COLO829 (cell line): ENCODE data around the gene PDE4C.

Experiments
- DNase-seq: peaks from one replicate; pipeline ENCODE4 v3.0.0; 2012; ENCODE audit warnings: low spot score

Gene PDE4C

DNA sequence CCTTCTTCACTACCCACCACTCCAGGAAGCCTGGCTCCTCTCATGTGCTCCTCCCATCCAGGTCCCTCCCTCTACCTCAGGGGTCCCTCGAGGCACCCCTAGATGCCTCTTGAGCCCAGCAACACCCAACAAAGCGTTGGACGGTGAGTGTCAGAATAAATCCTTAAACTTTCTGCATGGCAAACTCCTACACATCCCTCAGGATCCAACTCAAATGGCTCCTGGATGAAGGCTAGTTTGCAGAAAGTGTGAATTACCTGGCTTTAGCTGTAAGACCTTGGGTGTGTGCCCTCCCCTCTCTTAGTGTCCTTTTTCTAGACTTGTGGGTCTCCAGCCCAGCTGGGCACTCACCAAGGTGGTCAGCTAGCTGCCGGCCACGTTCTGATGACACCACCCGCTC lies 27.9 kb downstream of the PDE4C start:
- no peak for DNase-seq

DNA sequence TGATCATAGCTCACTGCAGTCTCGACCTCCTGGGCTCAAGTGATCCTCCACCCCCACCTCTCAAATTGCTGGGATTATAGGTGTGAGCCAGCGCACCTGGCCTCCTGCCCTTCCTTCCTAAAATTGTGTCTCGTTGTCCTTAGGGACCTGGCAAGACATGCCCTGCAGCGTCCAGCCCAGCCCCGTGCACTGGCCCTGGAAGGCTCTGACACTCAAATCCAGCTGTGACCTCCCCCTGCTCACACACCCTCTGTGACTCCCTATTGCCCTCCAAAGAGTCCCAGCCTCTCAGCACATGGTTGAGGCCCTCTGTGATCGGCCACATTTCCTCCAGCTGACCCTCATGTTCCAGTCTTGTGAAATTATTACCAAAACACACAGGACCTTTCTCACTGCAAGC lies 28.3 kb downstream of the PDE4C start:
- DNase-seq, result no peak

DNA sequence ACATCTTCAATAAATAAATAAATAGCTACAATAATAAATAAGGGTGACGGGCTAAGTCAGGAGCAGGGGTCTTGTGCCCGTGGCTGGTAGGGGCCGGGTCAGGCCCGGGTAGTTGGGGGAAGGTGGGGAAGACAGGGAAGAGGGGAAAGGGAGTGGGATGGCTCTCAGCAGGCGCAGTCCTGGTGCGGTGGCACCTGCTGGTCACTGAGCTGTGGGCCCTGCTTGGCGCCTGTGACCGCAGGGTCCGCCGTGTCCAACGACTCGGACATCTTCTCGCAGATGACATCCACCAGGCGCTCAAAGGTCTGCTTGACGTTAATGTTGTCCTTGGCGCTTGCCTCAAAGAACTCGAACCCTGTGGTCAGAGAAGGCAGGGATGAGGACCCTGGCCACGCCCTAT lies 28.9 kb downstream of the PDE4C start:
- no peak for DNase-seq

DNA sequence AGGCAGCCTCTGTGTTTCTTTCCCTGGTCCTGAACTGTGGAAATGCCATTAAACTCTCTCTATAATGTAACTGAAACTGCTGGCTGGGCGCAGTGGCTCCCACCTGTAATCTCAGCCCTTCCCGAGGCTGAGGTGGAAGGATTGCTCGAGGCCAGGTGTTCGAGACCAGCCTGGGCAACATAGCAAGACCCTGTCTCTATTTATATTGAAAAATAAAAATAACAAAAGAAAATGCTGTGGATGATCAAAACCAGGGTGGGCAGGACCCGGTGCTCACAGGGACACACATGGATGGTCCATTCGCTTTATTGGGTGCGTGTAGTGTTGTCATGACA lies 29.8 kb downstream of the PDE4C start:
- DNase-seq, result no peak

DNA sequence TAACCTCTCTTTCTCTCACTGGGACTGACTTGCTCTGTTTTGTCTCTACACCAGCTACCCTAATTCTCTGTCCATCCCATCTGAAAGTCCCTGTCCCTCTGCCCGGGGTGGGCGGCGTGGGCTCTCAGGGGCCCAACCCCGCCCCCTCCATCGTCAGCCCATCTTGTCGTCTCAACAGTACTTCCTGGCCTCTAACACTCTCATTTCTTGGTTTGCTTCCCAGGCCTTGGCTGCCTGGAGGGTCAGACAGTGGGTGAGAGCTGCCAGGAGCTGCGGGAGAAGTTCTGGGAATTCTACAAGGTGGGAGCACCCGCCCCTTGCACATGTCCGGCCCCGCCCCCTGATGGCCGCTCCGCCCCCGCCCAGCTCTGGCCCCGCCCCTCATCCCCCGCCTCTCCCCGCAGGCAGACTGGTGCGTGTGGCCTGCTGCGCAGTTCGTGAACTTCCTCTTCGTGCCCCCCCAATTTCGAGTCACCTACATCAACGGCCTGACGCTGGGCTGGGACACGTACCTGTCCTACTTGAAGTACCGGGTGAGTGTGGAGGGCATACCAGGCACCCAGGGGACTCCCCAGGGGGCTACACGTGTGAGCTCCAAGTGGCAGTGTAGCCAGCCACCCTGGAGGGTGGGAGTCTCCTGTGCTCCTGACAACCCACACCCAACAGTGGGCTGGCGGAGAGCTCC lies 31.5 kb downstream of the PDE4C start:
- DNase-seq, result no peak

DNA sequence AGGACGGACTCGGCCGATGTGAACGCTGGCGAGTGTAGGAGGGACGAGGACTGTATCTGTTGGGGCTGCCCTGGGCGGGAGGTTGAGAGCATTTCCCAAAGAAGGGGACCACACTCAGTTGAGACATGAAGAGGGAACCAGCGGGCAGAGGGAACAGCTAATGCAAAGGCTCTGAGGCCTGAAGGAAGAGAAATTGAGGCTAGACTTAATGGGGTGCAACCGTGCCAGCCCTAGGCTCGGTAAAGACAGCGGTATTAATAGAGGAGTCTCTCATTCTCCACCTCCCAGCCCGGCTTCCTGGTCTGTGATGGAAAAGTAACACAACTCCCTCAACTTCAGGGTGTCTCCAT lies 32.1 kb downstream of the PDE4C start:
- no peak for DNase-seq

DNA sequence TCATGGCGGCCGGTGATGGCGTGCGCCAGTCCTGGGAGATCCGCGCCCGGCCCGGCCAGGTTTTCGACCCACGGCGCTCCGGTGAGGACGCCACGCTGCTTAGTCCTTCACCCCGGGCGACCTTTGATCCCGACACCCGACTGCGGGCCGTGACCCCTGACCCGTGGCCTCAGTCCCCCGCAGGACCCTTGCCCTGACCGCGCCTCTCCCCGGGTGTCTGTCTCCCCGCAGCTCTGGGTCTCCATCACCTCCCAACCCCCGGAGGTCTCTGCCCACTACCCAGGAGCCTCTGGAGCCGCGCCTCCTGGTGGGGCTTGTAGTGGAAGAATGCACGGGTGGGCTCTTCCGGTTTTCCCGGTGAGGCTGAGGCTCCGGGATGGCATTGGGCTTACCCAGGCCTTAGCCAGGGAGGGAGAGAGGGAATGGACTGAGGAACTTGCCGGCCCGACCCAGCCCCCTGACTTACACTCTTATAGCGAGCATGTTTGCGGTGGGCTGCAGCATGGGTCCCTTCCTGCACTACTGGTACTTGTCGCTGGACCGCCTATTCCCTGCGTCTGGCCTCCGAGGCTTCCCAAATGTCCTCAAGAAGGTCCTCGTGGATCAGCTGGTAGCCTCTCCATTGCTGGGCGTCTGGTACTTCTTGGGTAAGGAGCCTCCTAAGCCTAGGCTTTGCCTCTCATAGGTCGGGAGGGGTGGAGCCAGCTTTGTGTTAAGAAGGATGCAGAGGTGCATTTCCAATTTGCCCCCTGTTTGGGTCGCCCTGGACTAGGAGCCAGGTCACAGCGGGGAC lies 32.7 kb downstream of the PDE4C start:
- DNase-seq, result no peak

DNA sequence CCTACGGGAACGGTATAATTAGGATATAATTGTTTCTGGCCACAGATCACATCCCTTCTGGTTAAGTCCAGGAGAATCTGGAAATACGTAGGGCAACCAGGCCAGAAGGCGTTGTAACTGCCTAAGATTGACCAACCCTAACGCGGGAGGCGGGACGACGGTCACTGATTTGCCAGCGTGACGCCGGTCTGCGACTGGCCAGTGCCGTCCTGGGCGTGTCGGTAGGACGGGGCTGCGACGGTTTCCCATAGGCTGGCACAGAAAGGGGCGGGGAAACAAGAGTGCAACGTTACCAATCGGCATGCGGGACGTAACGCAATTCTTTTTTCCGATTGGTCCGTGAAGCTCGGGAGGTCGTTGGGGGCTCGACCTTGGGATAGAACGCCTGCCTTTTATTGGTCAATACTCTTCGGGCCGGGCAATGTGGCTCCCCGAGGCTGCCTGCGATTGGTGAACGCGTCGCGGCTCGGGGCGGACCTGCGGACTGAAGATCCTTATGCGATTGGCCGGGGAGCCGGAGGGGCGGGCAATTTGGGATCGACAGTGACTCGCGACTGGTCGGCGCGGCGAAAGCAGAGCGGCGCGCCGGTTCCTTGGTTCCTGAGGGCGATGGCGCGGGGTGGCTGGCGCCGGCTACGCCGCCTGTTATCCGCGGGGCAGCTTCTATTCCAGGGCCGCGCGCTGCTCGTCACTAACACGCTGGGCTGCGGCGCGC lies 33.4 kb downstream of the PDE4C start, which contains the start of gene MPV17L2:
Gene MPV17L2 (plus strand): TSS at position 546 of the 715 bp plus-strand sequence. CDS start 64 bp downstream, at position 610.
- DNase-seq, result peak; percentile 88

DNA sequence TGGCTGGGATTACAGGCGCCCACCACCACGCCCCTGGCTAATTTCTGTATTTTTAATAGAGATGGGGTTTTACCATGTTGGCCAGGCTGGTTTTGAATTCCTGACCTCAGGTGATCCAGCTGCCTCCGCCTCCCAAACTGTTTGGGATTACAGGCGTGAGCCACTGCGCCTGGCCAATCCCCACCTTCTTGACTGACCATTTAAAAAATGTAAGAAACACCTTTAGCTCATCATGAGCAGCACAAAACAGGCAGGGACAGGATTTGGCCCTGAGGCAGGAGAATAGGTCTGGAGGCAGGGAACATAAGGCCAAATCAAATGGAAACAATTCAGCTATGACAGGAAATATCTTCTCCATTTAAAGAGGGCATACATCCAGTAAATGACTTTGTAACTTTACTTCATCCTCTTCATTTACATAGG lies 34.6 kb downstream of the PDE4C start:
- DNase-seq, result no peak

DNA sequence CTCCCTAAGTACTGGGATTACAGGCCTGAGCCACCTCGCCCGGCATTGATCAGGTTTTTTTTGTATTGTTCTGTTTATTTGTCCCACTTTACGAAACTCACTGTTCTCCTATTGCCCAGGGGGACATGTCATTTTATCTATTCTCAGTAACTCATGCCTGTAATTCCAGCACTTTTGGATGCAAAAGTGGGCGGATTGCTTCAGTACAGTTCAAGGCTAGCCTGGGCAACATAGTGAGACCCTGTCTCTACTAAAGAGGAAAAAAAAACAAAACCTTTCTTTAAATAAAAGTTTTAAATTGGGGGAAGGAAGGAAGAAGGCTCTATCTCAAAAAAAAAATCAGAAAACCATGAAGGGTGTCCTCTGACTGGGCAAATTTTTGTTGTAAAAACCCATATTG lies 36.0 kb downstream of the PDE4C start:
- DNase-seq, result no peak

DNA sequence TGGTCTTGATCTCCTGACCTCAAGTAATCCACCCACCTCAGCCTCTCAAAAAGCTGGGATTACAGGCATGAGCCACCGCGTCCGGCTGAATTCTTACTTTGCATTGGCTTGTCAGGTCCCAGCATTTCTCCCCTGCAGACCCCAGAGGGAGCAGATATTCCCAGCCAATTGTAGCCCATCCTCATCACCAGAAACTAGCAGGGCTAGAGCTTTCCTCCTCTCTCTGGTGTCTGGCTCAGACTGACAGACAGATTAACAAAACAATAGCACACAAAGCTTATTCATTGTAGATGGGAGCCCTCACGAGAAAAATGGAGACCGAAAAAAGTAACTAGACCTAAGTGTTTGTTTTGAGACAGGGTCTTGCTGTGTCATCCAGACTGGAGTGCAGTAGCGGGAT lies 40.7 kb downstream of the PDE4C start:
- DNase-seq, result no peak

DNA sequence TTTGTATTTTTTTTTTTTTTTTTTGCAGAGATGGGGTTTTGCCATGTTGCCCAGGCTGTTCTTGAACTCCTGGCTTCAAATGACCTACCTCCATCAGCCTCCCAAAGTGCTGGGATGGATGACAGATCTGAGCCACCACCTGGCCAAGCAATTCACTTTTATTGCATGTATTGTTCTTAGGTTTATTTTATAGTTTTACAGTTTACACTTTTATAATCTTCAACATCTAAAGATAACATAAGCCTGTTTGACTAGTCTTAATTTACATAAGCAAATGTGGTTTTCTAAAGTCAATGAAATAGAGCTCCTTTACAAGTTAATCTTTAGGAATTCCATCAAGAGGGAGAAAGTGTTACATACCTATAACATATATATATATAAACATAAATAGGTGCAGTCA lies 42.7 kb downstream of the PDE4C start:
- DNase-seq, result no peak

DNA sequence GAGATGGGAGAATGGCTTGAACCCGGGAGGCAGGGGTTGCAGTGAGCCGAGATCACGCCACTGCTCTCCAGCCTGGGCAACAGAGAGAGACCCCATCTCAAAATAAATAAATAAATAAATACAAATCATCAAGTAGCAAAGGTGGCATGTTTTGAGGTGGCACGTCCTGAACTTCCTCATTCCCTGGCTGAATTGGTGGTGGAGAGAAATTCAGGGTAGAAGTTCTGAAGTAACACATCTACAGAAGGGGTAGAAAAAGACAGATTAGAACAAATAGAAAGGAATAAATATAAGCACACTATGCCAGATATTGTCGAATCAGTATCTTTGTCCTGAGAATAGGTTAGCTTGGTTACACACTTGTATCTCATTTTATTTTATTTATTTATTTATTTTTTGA lies 46.3 kb downstream of the PDE4C start:
- DNase-seq, result no peak

DNA sequence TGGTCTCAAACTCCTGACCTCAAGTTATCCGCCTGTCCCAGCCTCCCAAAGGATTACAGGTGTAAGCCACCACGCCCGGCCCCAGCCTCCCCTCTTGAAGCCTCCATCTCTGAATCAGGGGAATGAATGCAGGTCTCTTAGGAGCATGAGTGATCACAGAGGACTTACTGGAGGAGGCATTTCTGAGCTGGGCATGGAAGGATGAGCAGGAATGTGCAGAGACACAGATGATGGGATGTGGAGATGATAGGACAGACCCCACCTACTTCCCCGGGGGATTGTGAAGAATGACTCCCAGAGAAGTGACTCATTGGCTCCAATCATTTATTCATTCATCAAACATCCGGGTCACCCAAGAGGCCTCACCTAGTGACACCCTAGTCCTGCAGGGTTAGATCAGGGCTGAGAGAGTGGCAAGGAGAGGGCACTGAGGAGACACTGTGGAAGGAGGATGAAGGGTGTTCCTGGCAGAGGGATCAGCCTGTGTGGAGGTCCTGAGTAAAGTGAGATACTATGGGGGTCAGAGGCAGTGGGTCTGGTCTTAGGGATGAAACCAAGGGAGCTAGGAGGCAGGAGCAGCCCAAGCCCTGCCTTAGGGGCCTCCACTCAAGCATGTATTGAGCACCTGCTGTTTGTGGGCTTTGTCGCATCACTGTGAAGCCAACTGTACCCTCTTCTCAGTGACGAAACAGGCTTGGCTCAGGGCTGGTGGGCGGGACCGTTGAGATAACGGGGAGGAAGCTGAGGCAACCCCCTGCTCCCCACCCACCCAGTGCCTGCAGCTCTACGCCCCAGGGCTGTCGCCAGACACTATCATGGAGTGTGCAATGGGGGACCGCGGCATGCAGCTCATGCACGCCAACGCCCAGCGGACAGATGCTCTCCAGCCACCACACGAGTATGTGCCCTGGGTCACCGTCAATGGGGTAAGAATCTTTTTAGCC lies 49.6 kb downstream of the PDE4C start:
- DNase-seq, result no peak

DNA sequence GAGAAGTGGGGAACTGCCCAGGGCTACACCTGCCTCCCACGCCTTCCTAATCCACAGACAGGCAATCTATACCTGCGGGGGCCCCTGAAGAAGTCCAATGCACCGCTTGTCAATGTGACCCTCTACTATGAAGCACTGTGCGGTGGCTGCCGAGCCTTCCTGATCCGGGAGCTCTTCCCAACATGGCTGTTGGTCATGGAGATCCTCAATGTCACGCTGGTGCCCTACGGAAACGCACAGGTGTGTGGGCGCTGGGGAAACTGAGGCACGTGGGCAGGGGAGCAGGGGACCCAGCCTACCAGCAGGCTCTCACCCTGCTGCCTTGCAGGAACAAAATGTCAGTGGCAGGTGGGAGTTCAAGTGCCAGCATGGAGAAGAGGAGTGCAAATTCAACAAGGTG lies 51.3 kb downstream of the PDE4C start:
- no peak for DNase-seq
